GM10248 (cell line): ENCODE results near the gene GRID1.
"Not testable (repeated sequence)": the region's sequence is repeated elsewhere in the genome, so short reads cannot be mapped to it uniquely, and the experiment has no call there.

ENCODE experiments used
- CTCF ChIA-PET: fragments of 300-600 bp; sonication (Branson Sonifier 250); formaldehyde crosslinking; extraction: SDS; loops from one replicate; lab custom pipeline; 2021; ENCODE audit warnings: antibody characterized with exemption; lab: Yijun Ruan, JAX
- POLR2A ChIA-PET: fragments of 350-650 bp; sonication (Branson Sonifier 250); formaldehyde crosslinking; extraction: SDS; loops from one replicate; lab custom pipeline; 2020; ENCODE audit warnings: antibody characterized with exemption; lab: Yijun Ruan, JAX
- DNase-seq: peaks from one replicate; pipeline ENCODE4 v3.0.0; 2012; ENCODE audit errors: extremely low spot score
- TF ChIP-seq, protein P1 (sequence below): IDR thresholded peaks from 2 replicates; pipeline ENCODE4 v1.5.1; 2012; ENCODE audit warnings: mild to moderate bottlenecking, low read depth; ENCODE audit errors: extremely low read depth, missing control alignments, control extremely low read depth

Gene GRID1

GRCh38 chr10:85720931-85721590 lies 645.5 kb downstream of the GRID1 start:
- no peak for DNase-seq
- ChIA-PET POLR2A (no interaction called here), CTCF (interaction anchor here (1.4 kb wide), 1 partner anchor 14 kb away, joined by 3 read pairs; no protein-coding TSS in a partner anchor)
- TF ChIP-seq, protein P1, sequence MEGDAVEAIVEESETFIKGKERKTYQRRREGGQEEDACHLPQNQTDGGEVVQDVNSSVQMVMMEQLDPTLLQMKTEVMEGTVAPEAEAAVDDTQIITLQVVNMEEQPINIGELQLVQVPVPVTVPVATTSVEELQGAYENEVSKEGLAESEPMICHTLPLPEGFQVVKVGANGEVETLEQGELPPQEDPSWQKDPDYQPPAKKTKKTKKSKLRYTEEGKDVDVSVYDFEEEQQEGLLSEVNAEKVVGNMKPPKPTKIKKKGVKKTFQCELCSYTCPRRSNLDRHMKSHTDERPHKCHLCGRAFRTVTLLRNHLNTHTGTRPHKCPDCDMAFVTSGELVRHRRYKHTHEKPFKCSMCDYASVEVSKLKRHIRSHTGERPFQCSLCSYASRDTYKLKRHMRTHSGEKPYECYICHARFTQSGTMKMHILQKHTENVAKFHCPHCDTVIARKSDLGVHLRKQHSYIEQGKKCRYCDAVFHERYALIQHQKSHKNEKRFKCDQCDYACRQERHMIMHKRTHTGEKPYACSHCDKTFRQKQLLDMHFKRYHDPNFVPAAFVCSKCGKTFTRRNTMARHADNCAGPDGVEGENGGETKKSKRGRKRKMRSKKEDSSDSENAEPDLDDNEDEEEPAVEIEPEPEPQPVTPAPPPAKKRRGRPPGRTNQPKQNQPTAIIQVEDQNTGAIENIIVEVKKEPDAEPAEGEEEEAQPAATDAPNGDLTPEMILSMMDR: no peak

- POLR2A ChIA-PET: no interaction called here
- TF ChIP-seq, protein P1: no peak
- no peak for DNase-seq
- CTCF ChIA-PET: interaction anchor here (1.4 kb wide), 1 partner anchor 16 kb away, joined by 3 read pairs; no protein-coding TSS in a partner anchor
These were observed 647.2 kb downstream of the GRID1 start for GRCh38 chr10:85719408-85719807.

- ChIA-PET POLR2A (no interaction called here), CTCF (no interaction called here)
- TF ChIP-seq, protein P1: no peak
- no peak for DNase-seq
These were observed 652.7 kb downstream of the GRID1 start for GRCh38 chr10:85713885-85714284.

GRCh38 chr10:85702768-85703167 lies 663.8 kb downstream of the GRID1 start:
- no peak for DNase-seq
- POLR2A ChIA-PET: no interaction called here
- TF ChIP-seq, protein P1: no peak

GRCh38 chr10:85699066-85699465 lies 667.5 kb downstream of the GRID1 start:
- CTCF ChIA-PET, DNase-seq, POLR2A ChIA-PET: not testable (repeated sequence)

More at GRCh38 chr10:85702768-85703167, 663.8 kb downstream of the GRID1 start:
- CTCF ChIA-PET: no interaction called here

DNA sequence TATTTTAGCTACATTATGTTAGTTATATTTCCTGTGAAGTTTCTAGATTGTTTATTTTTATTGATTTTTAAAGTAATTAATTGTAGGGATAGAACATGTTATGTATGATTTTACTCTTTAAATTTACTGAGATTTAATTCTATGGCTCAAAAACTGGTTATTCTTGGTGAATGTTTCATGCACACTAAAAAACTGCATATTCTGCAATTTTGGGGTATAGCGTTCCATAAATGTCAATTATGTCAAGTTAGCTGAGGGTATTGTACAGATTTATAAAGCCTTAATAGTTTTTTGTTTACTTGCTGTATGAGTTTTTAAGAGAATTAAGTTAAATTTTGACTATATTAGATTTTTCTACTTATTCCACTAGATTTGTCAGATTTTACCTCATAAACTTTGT lies 669.7 kb downstream of the GRID1 start:
- ChIA-PET CTCF (interaction anchor here (1.0 to 1.5 kb wide), 2 partner anchors 20 to 22 kb away, joined by 3 read pairs; no protein-coding TSS in a partner anchor), POLR2A (no interaction called here)
- TF ChIP-seq, protein P1: no peak
- no peak for DNase-seq

GRCh38 chr10:85682621-85683020 lies 684.0 kb downstream of the GRID1 start:
- ChIA-PET CTCF (interaction anchor here (1.8 kb wide), 1 partner anchor 8 kb away, joined by 4 read pairs; no protein-coding TSS in a partner anchor), POLR2A (no interaction called here)
- TF ChIP-seq, protein P1: no peak
- DNase-seq: no peak
